ENCODE data around the gene STK40.
A peak's percentile ranks its signal among the peaks of the same experiment; 100 is the strongest.

The STK40 gene

GRCh38 chr1:36346741-36347370 lies 38.9 kb downstream of the STK40 start:
- H3K27ac ChIP-seq, result no peak overlapping the region

DNA sequence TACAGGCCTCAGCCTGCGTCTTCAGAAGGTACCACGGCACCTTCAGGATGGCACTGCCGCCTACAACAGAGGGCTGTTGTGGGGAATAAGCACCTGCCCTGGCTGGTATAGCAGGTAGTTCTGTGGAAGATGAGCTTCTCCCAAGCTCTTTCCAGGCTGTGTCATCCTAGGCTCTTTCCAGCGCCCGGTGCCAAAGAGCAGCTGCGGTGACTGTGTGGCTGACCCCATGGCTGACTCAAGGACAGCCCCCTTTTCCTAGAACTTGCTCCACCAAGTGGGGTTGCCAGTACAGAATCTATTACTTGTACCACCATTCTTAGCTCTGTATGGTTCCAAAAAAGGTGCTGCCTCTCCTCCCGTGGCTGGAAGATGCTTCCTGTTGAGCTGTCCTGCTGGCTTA lies 40.4 kb downstream of the STK40 start:
- DNase-seq (ENCODE audit: low read depth, low spot score), result no peak
- no peak overlapping the region for H3K27ac ChIP-seq

More at GRCh38 chr1:36346741-36347370, 38.9 kb downstream of the STK40 start:
- no peak for DNase-seq (ENCODE audit: low read depth, low spot score)

GRCh38 chr1:36344395-36344680 lies 41.4 kb downstream of the STK40 start:
- no peak overlapping the region for H3K27ac ChIP-seq
- no peak for DNase-seq (ENCODE audit: low read depth, low spot score)

DNA sequence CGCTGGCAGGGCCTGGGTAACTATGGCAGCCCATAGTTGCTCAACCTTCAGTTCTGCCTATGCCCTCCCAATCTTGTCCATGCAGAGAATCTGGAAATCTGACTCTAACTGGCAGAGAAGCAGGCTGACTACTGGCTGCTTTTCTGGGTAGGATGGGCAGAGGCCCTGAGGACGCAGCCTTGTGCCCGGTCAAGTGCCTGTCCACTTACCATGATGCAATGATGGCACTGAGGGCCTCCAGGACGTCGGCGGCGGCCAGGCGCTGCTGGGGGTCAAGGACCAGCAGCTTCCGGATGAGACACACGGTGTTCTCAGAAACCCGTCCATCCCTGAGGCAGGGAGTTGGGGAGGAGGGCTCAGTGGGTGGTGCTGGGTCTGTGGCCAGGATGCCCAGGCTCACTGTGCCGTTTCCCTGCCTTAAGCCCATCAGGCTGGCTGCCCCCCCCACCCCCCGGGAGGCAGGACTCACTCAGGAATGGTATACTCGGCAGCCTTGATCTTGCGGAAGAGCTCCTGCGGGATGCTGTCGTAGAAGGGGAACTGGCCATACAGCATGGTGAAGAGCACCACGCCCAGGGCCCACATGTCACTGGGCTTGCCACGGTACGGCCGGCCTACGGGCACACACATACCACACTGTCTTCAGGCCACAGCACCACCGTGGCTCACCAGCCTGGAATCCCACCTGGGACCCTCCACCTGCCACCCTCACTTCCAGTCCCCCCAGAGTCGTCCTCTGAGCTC lies 41.9 kb downstream of the STK40 start:
- no peak for DNase-seq (ENCODE audit: low read depth, low spot score)
- H3K27ac ChIP-seq, result peak overlapping the region; percentile 63

DNA sequence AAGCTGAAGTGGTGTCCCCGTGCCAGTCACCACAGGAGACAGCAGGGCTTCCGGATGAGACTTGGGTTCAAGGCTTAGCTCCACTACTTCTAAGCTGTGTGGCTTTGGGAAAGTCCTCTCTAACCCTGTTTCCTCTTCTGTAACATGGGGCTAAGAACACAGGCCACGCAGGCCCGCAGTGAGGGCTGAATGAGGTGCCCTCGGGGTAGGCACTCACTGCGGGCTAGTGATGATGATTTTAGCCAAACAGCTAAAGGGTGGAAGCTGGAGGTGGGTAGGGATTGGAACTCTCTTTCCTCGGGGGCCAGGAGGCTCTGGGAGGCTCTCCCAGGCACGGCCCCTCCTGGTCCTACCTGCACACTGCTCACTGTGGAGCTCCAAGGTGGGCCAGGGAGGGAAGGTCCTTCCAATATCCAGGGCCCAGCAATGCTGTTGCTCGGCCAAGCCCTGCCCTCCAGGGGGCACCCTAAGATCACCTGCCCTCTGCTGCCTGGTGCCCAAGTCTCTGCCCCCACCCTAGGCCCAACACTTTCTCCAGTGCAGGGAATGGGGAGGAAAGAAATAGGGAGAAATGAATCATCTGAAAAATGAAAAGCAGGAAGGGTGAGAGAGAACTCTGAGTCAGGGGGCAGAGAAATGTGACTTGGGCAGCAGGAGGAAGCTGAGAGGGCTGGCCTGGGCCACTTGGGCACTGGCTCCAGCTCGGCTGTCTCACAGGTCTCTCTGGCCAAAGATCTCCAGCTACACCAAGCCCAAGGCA lies 43.1 kb downstream of the STK40 start:
- H3K27ac ChIP-seq, result peak overlapping the region; percentile 63
- DNase-seq (ENCODE audit: low read depth, low spot score), result no peak

DNA sequence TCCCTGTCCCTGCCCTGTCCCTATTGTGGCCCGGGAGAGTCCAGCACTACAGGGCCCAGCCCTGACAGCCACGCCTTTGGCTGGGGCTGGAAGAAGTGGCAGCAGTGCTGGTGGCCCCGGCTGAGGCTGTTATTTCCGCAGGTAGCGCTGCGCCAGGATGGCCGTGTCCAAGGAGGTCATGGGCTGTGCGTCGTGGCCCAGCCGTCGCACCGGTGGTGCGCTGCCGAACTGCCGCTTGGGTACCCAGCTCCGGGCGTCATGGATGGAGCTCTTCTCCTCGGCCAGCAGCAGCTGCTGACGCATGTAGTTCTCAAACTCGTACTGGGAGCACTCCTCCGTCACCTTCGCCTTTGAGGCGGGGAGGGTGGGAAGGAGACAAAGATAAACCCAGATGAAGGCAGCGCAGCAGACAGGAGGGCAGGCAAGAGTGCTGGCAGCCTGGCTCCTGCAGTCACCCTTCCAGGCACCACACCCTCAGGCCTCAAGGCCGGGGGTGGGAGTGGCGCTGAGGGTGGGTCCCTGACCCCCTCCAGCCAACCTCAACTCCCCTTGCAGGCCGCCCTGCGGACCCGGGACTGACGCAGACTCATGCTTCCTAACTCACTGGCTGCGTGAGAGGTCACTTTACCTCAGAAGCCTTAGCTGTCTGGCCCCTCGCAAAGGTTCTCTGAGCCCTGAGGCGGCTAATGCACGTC lies 44.0 kb downstream of the STK40 start:
- no peak overlapping the region for H3K27ac ChIP-seq
- no peak for DNase-seq (ENCODE audit: low read depth, low spot score)

GRCh38 chr1:36339615-36340014 lies 46.1 kb downstream of the STK40 start:
- no peak overlapping the region for H3K27ac ChIP-seq
- DNase-seq (ENCODE audit: low read depth, low spot score), result no peak

GRCh38 chr1:36339215-36339614 lies 46.5 kb downstream of the STK40 start:
- H3K27ac ChIP-seq, result no peak overlapping the region
- no peak for DNase-seq (ENCODE audit: low read depth, low spot score)

DNA sequence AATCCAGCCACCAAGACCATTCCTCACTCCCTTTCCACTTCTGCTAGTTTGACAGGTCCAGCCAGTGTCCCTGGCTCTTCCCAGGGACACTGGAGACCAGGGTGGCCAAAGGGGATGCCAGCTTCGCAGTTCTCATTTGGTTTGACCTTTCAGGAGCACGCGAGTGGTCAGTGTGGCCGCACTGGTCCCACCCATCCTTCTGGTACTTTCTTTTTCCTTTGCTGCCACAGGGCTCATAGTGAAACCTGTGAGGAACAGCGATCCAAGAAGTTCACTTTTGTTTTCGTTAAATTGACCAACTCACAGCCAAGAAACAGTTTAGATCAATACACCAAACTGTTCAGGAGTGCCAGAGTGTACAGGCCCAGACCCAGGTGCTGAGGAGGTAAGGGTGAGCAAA lies 47.9 kb downstream of the STK40 start:
- no peak overlapping the region for H3K27ac ChIP-seq
- no peak for DNase-seq (ENCODE audit: low read depth, low spot score)

GRCh38 chr1:36330940-36331339 lies 54.8 kb downstream of the STK40 start:
- H3K27ac ChIP-seq, result no peak overlapping the region
- no peak for DNase-seq (ENCODE audit: low read depth, low spot score)

DNA sequence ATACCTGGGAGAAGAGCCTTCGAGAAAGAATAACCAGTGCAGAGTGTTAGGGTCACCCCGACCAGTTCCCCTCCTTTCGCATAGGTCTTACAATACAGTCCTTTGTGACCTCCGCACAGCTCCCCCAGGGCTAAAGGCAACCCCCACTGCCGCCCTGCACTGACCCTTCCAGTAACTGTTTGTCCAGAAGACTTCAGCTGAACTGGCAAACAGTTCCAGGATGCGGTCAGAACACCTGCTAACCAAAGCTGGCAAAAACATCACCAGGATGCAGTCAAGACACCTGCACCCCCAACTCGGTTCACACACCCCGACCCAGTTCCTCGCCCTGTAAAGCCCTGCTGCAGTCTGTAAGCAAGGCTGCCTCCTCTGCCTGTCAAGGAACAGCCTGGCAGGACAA lies 55.9 kb downstream of the STK40 start:
- no peak for DNase-seq (ENCODE audit: low read depth, low spot score)
- H3K27ac ChIP-seq, result no peak overlapping the region

DNA sequence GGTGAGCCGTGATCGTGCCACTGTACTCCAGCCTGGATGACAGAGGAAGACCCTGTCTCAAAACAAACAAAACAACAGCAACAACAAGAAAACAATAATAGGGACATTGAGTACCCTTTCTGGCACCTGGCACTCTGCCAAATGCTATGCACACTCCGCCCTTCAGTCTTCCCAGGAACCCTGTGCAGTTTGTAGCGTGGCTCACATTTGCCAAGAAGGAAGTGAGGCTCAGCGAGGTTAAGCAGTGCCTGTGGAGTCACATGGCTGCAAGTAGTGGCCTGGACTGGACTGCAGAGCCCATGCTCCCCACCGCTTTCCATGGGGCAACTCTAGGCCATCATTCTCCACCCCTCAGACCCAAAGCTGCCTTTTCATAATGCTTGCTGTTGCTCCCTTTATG lies 57.0 kb downstream of the STK40 start:
- no peak for DNase-seq (ENCODE audit: low read depth, low spot score)

DNA sequence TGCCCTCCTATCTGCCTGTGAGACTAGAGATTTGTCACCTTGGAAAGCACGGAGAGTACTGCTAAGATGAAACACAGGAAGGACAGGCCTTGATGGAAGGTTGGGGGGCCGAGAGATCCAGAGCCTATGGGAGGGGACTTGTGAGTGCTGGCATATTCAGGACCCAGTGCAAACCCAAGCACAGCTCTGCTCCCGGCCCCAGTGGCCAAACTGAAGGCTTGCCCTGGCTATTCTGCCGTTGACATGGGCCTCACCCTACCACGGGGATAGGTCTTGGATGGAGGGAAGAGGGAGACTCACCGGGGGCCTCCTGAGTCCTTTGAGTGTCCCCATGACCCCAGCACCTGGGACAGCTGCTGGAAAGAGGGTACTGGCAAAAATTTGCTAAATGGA lies 57.6 kb downstream of the STK40 start:
- no peak for DNase-seq (ENCODE audit: low read depth, low spot score)
- H3K27ac ChIP-seq, result no peak overlapping the region

More for the DNA sequence above, 57.0 kb downstream of the STK40 start:
- no peak overlapping the region for H3K27ac ChIP-seq

GRCh38 chr1:36327421-36328087 lies 58.2 kb downstream of the STK40 start:
- no peak overlapping the region for H3K27ac ChIP-seq
- no peak for DNase-seq (ENCODE audit: low read depth, low spot score)

- DNase-seq (ENCODE audit: low read depth, low spot score), result no peak
- H3K27ac ChIP-seq, result no peak overlapping the region
Observed at GRCh38 chr1:36326499-36326898, 59.2 kb downstream of the STK40 start.

- H3K27ac ChIP-seq, result no peak overlapping the region
- DNase-seq (ENCODE audit: low read depth, low spot score), result no peak
Observed at GRCh38 chr1:36324353-36324703, 61.4 kb downstream of the STK40 start.

DNA sequence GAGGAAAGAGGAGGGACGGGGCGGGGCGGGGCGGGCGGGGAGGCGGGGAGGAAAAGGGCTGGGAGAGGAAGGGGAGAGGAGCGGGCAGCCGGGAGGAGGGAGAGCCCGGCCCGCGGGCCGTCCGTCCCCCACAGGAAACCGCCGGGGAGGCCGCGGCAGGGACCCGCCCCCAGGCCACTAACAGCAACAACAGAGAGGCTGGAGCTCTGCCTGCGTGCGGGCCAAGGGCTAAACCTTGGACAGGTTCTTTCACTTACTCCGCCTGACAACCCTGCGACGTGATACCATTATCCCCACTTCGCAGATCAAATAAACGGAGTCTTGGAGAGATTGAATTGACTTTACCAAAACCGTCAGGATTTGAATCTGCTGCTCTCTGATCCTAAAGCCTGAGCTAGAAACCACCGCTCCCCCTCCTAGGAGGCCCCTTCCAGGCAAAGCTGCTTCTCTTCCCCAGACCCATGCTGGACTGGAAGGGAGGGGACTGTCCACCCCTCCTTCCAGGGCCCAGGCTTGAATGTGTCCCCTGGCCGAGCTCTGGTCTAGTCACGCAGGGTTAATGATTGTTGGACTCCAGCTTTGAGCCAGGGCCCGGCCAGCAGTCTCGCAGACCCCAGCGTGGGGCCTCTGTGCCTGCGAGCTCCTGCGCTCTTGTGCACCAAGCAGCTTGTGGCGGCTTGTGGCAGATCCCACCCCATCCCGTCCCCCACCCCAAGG lies 61.9 kb downstream of the STK40 start, which contains the start of gene EVA1B:
Gene EVA1B, minus strand, starts transcription at position 10 of the 717 bp plus-strand sequence. CDS start 608 bp downstream, outside the sequence.
- H3K27ac ChIP-seq, result peak within 1 kb of the TSS; percentile 34
- DNase-seq (ENCODE audit: low read depth, low spot score), result no peak

DNA sequence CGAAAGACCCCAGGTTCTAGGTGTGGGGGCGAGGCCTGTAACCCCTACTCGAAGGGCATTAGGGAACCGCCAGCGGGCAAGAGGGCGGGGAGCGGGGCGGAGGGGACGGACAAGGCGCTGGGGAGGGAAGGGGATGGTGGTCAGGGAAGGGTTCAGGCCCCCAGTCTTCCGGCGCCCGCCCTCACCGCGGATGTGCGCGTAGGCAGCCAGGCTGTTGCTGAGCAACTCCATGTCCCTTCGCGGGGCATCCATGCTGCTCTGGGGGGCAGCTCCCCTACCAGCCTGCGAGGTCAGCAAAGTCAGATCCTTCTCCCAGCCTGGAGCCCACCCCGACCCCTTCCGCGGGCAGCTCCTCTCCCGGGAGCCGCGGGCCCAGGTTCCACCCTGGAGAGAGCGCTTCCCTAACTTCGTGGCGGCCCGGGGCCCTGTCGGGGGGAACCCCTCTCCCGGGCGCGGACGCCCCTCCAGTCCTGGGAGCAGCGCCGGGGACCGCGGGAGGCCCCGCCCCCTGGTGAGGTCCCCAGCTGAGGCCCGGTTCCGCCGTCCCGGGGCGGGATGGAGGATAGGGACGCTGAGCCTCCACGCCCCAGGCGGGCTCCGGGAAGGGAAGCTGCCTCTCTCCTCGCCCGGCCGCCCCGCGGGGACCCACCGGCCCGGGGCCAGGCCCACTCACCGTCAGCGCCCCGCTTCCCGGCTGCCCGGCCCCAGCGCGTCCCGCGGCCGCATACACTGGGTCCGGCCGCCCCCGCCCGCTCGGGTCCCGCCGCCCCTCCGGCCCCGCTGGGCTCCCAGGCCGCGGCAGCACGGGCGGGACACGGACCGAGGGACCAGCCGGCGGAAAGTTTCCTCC lies 62.7 kb downstream of the STK40 start:
- peak overlapping the region; percentile 34 for H3K27ac ChIP-seq
- no peak for DNase-seq (ENCODE audit: low read depth, low spot score)
